GM10847 (cell line): ENCODE data around the gene PDZD7.

Source experiments
- POLR2A ChIP-seq: IDR thresholded peaks from 2 replicates; pipeline ENCODE4 v1.6.1; 2011; ENCODE audit not compliant: insufficient read length; ENCODE audit errors: extremely low read depth

PDZD7 gene

GRCh38 chr10:100996678-100997359 lies 34.1 kb downstream of the PDZD7 start:
- no peak for TF ChIP-seq POLR2A

- TF ChIP-seq POLR2A = no peak
Observed at GRCh38 chr10:100995181-100995580, 35.7 kb downstream of the PDZD7 start.

DNA sequence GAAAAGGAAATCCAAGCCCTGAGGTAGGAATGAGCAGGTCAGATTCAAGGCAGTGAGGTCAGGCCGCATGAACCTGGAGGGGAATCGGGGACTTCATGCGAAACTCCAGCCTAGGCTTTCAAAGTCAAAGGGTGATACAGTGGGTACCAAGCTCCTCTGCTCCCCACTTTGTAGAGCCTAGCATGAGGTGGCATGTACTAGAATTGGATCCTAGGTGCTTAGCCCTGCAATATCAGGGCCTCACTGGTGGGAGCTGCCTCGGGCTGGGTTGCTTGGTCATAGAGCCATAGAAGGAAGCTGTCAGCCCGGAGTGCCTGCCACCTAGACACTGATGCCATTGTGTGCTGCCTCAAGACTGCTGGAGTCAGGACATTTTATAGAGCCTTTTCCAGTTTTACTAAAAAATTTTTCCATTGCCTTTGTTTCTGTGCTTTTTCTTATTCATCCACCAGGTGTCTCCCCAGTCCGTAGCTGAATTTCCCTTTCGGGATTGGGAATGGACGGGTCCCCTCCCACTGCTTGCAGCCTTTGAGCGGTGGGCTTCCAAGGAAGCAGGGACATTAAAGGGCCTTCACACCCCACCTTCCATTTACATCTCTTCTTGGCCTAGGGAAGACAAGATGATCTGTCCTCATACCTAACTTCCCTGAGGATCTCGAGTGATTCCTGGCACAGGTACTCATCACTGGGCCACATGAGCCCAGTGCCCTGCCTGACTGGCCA lies 36.8 kb downstream of the PDZD7 start:
- no peak for TF ChIP-seq POLR2A

GRCh38 chr10:100989088-100989487 lies 41.8 kb downstream of the PDZD7 start:
- no peak for TF ChIP-seq POLR2A

DNA sequence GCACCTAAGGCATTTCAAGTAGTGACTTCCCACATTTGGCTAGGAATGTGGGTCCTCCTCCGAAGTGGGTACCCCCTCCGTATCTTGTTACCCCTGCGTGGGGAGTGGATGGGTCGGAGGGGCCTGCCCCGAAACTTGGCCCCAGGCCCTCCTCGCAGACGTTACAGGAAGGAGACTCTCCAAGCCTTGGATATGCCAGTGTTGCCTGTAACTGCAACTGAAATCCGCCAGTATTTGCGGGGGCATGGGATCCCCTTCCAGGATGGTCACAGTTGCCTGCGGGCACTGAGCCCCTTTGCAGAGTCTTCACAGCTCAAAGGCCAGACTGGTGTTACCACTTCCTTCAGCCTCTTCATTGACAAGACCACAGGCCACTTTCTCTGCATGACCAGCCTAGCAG lies 42.8 kb downstream of the PDZD7 start:
- no peak for TF ChIP-seq POLR2A

- no peak for TF ChIP-seq POLR2A
Observed at GRCh38 chr10:100987685-100988049, 43.3 kb downstream of the PDZD7 start.

- TF ChIP-seq POLR2A = peak; percentile 73
Observed at GRCh38 chr10:100986952-100987684, 43.8 kb downstream of the PDZD7 start, which contains the start of the genes MRPL43 and TWNK. Gene MRPL43, minus strand, starts transcription at chr10:100987497. Its CDS starts 54 bp downstream, at chr10:100987443. Gene TWNK, plus strand, starts transcription at chr10:100987543. Its CDS starts 668 bp downstream, at chr10:100988211.

- no peak for TF ChIP-seq POLR2A
Observed at GRCh38 chr10:100986623-100986951, 44.3 kb downstream of the PDZD7 start.

DNA sequence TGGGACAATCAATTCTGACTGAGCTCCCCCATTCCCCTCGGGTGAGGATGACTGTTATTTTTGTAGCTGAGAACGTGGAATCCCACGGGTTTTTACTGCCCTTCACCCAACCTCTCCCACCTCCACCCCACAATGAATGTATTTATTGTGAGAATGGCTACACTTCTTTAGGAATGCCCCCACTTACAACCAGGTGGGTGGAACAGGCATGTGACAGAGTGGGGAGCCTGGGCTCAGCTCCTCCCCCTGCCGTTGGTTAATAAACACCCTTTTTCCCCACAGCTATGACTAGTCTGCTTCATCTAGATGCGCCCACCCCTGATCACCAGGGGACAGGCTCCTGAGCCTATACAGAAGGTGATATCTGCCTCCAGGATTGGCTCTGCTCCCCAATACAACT lies 45.6 kb downstream of the PDZD7 start:
- TF ChIP-seq POLR2A = no peak

DNA sequence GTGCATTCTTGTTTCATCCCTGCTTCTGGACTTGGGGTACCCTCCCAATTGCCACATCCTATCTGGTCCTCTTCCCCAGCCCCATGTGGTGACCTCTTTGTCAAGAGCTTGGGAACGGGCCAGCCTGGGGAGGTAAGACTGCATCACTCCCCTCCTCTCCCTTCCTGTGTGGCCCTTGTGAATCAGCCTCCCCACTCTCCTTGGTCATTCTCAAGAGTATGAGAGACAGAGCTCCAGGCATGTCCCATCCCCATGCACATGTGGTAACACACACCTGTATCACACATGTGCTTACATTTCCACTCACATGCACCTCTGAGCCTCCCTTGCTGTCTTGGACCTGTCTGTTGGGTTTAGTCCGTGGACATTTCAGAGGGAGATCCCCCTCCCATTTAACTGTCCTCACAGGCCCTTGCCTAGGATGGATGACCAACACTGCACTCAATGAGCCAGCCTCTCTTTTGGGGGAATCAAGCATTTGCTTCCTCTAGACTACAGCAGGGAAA lies 46.2 kb downstream of the PDZD7 start:
- TF ChIP-seq POLR2A = no peak

DNA sequence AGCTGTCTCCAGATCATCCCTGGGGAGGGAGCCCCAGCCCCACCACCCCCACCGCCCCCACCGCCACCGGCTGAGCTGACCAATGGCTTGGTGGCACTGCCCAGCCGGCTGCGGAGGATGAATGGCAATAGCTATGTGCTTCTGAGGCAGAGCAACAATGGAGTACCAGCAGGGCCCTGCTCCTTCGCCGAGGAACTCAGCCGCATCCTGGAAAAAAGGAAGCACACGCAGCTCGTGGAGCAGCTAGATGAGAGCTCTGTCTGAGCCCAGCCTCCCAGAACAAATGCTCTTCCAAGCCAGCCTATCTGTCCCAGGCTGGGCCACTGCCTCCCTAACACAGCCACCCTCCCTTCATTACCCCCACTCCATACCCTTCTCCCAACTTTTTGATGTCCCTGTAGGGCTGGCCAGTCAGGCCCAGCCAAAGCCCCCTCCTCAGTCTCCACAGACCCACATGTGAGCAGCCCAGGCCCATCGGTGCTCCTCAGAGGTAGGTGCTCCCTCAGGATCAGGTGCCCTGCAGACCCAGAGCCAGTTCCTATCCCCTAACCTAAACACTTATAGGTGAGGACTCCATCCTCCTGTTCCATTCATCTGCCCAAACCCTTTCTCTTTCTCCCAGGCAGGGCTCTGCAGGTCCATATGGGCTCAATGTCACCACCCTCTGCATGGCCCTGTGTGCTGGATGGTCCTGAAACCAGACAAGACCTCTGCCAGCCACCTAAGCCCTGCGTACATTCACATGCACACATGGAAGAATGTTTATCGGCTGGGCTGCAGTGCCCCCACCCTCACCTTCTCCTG lies 46.9 kb downstream of the PDZD7 start:
- no peak for TF ChIP-seq POLR2A

GRCh38 chr10:100982916-100983830 lies 47.8 kb downstream of the PDZD7 start:
- TF ChIP-seq POLR2A = no peak

DNA sequence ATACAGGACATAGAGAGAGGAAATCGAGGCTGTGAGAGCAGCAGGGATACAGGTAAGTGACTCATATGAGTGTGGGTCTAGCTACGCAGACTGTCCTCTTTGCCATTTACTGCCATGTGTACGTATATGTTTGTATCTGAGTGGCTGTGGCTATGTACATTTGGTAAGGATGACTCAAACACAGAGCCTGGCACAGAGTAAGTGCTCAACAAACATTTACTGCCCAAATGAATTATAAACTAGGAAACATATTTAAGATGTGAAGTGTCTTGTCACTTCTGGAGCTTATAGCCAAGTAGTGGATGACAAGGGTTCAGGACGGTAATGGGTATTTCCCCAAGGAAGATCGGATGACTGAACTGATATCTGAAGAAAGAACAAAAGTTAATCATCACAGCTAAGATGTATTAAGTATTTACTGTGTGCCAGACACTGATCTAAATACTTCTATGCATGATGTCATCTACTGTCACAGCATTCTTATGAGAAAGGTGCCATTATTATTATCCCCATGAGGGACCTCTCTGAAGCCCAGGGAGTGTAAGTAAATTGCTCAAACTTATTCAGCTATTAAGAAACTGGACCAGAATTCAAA lies 49.7 kb downstream of the PDZD7 start:
- TF ChIP-seq POLR2A = no peak

DNA sequence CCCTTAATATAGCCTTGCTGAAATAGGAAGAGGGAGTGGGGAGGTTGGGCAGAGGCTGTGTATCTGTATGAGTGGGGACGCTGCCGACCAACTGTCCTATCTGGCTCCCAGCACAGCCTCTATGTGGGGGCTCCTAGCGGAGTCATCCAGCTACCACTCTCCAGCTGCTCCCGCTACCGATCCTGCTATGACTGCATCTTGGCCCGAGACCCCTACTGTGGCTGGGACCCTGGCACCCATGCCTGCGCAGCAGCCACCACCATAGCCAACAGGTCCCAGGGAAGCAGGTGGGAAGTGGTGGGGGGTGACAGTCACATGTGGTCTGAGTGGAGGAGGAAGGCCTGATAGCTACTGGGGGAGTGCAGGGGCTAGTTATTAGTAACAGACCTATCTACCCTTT lies 50.2 kb downstream of the PDZD7 start:
- no peak for TF ChIP-seq POLR2A
